ENCODE data around the gene ARHGAP15. TPM values are rescaled to one million over a fixed set of nuclear protein-coding genes. Genes with fewer than 3 reads are reported as not detected.

The ARHGAP15 gene
- total RNA-seq, 2 donors from 2014 or later, result 12.0 to 23.2 TPM

GRCh38 chr2:143732076-143732475 lies 602.9 kb downstream of the ARHGAP15 start:
- DNase-seq (ENCODE audit: low spot score), result no peak
- intact Hi-C loops (cut with DNase I), result no loop called here

GRCh38 chr2:143732871-143733270 lies 603.7 kb downstream of the ARHGAP15 start:
- intact Hi-C loops (cut with DNase I), result no loop called here
- DNase-seq (ENCODE audit: low spot score), result no peak

GRCh38 chr2:143734507-143734906 lies 605.3 kb downstream of the ARHGAP15 start:
- no peak for DNase-seq (ENCODE audit: low spot score)
- intact Hi-C loops (cut with DNase I), result no loop called here

GRCh38 chr2:143736904-143737303 lies 607.7 kb downstream of the ARHGAP15 start:
- no peak for DNase-seq (ENCODE audit: low spot score)
- intact Hi-C loops (cut with DNase I), result no loop called here

GRCh38 chr2:143740431-143740830 lies 611.2 kb downstream of the ARHGAP15 start:
- intact Hi-C loops (cut with DNase I), result no loop called here
- DNase-seq (ENCODE audit: low spot score), result no peak

- intact Hi-C loops (cut with DNase I), result no loop called here
- no peak for DNase-seq (ENCODE audit: low spot score)
Measured at GRCh38 chr2:143741205-143741604, 612.0 kb downstream of the ARHGAP15 start.

GRCh38 chr2:143742581-143742980 lies 613.4 kb downstream of the ARHGAP15 start:
- DNase-seq (ENCODE audit: low spot score), result no peak
- intact Hi-C loops (cut with DNase I), result no loop called here

- intact Hi-C loops (cut with DNase I), result no loop called here
- no peak for DNase-seq (ENCODE audit: low spot score)
Measured at GRCh38 chr2:143744114-143744513, 614.9 kb downstream of the ARHGAP15 start.

GRCh38 chr2:143745060-143745459 lies 615.8 kb downstream of the ARHGAP15 start:
- intact Hi-C loops (cut with DNase I), result no loop called here
- no peak for DNase-seq (ENCODE audit: low spot score)

- DNase-seq (ENCODE audit: low spot score), result no peak
- intact Hi-C loops (cut with DNase I), result no loop called here
Measured at GRCh38 chr2:143754742-143755141, 625.5 kb downstream of the ARHGAP15 start.

- DNase-seq (ENCODE audit: low spot score), result no peak
- intact Hi-C loops (cut with DNase I), result no loop called here
Measured at GRCh38 chr2:143758629-143759330, 629.6 kb downstream of the ARHGAP15 start.

- intact Hi-C loops (cut with DNase I), result no loop called here
- DNase-seq (ENCODE audit: low spot score), result no peak
Measured at GRCh38 chr2:143759455-143759854, 630.2 kb downstream of the ARHGAP15 start.

- DNase-seq (ENCODE audit: low spot score), result no peak
- intact Hi-C loops (cut with DNase I), result no loop called here
Measured at GRCh38 chr2:143762176-143762928, 633.1 kb downstream of the ARHGAP15 start.

GRCh38 chr2:143764261-143764660 lies 635.0 kb downstream of the ARHGAP15 start:
- intact Hi-C loops (cut with DNase I), result no loop called here
- DNase-seq (ENCODE audit: low spot score), result no peak

GRCh38 chr2:143764706-143765105 lies 635.5 kb downstream of the ARHGAP15 start:
- DNase-seq (ENCODE audit: low spot score), result no peak
- intact Hi-C loops (cut with DNase I), result no loop called here

GRCh38 chr2:143768991-143769390 lies 639.8 kb downstream of the ARHGAP15 start:
- intact Hi-C loops (cut with DNase I), result no loop called here
- DNase-seq (ENCODE audit: low spot score), result no peak

- intact Hi-C loops (cut with DNase I), result no loop called here
Measured at GRCh38 chr2:143771939-143772338, 642.7 kb downstream of the ARHGAP15 start.

GRCh38 chr2:143776526-143777297 lies 647.5 kb downstream of the ARHGAP15 start:
- no peak for DNase-seq (ENCODE audit: low spot score)
- intact Hi-C loops (cut with DNase I), result loop anchor here in 1 of 2 donors (5.0 kb wide), 1 partner anchor 109 kb away; no protein-coding TSS in a partner anchor

More at GRCh38 chr2:143771939-143772338, 642.7 kb downstream of the ARHGAP15 start:
- DNase-seq (ENCODE audit: low spot score), result no peak

GRCh38 chr2:143779021-143779420 lies 649.8 kb downstream of the ARHGAP15 start:
- intact Hi-C loops (cut with DNase I), result loop anchor here in 1 of 2 donors (5.0 kb wide), 1 partner anchor 112 kb away; no protein-coding TSS in a partner anchor
- no peak for DNase-seq (ENCODE audit: low spot score)

Measured in posterior vena cava (tissue), 2 donors.